ENCODE measurements around the gene DET1.
"Not testable (repeated sequence)": the region's sequence is repeated elsewhere in the genome, so short reads cannot be mapped to it uniquely, and the experiment has no call there.

Gene DET1

GRCh38 chr15:88540350-88540749 is 6.1 kb downstream of the DET1 start:
- DNase-seq (ENCODE audit: low read depth in 2 of 2) = not testable (repeated sequence)

GRCh38 chr15:88539441-88539840 is 7.0 kb downstream of the DET1 start:
- DNase-seq (ENCODE audit: low read depth in 2 of 2) = no peak

GRCh38 chr15:88538972-88539371 is 7.5 kb downstream of the DET1 start:
- no peak for DNase-seq (ENCODE audit: low read depth in 2 of 2)

GRCh38 chr15:88537591-88538317 is 8.7 kb downstream of the DET1 start:
- no peak for DNase-seq (ENCODE audit: low read depth in 2 of 2)

- no peak for DNase-seq (ENCODE audit: low read depth in 2 of 2)
These were observed 10.7 kb downstream of the DET1 start for GRCh38 chr15:88535607-88536313.

GRCh38 chr15:88535100-88535499 is 11.4 kb downstream of the DET1 start:
- no peak for DNase-seq (ENCODE audit: low read depth in 2 of 2)

- no peak for DNase-seq (ENCODE audit: low read depth in 2 of 2)
These were observed 13.1 kb downstream of the DET1 start for GRCh38 chr15:88533376-88533775.

GRCh38 chr15:88529021-88529630 is 17.4 kb downstream of the DET1 start:
- no peak for DNase-seq (ENCODE audit: low read depth in 2 of 2)

GRCh38 chr15:88526247-88526879 is 20.1 kb downstream of the DET1 start:
- DNase-seq (ENCODE audit: low read depth in 2 of 2) = no peak

- no peak for DNase-seq (ENCODE audit: low read depth in 2 of 2)
These were observed 21.1 kb downstream of the DET1 start for GRCh38 chr15:88525418-88525817.

- DNase-seq (ENCODE audit: low read depth in 2 of 2) = not testable (repeated sequence)
These were observed 22.4 kb downstream of the DET1 start for GRCh38 chr15:88524094-88524493.

- no peak for DNase-seq (ENCODE audit: low read depth in 2 of 2)
These were observed 27.6 kb downstream of the DET1 start for GRCh38 chr15:88518903-88519302.

- no peak for DNase-seq (ENCODE audit: low read depth in 2 of 2)
These were observed 33.3 kb downstream of the DET1 start for GRCh38 chr15:88513195-88513594.

- DNase-seq (ENCODE audit: low read depth in 2 of 2) = no peak
These were observed 33.9 kb downstream of the DET1 start for GRCh38 chr15:88512601-88513000.

- DNase-seq (ENCODE audit: low read depth in 2 of 2) = no peak
These were observed 34.4 kb downstream of the DET1 start for GRCh38 chr15:88512078-88512477.

GRCh38 chr15:88511161-88511560 is 35.3 kb downstream of the DET1 start:
- DNase-seq (ENCODE audit: low read depth in 2 of 2) = no peak

GRCh38 chr15:88509964-88510363 is 36.5 kb downstream of the DET1 start:
- DNase-seq (ENCODE audit: low read depth in 2 of 2) = no peak

GRCh38 chr15:88509321-88509720 is 37.2 kb downstream of the DET1 start:
- no peak for DNase-seq (ENCODE audit: low read depth in 2 of 2)

GRCh38 chr15:88506628-88507027 is 39.9 kb downstream of the DET1 start:
- DNase-seq (ENCODE audit: low read depth in 2 of 2) = no peak

GRCh38 chr15:88505721-88506120 is 40.8 kb downstream of the DET1 start:
- DNase-seq (ENCODE audit: low read depth in 2 of 2) = no peak

- DNase-seq (ENCODE audit: low read depth in 2 of 2) = no peak
These were observed 42.0 kb downstream of the DET1 start for GRCh38 chr15:88504445-88504844.

GRCh38 chr15:88498996-88499395 is 47.5 kb downstream of the DET1 start:
- no peak for DNase-seq (ENCODE audit: low read depth in 2 of 2)

Measured in stimulated activated CD4-positive, alpha-beta T cell treated with anti-CD3 and anti-CD28 coated beads, Interleukin-1b, Interleukin-23, amount 100 ng/mL, for 4 hours (primary cell).